GM23248 (cell line): ENCODE measurements around the gene PKIG. TPM values are rescaled to one million over a fixed set of nuclear protein-coding genes. Genes with fewer than 3 reads are reported as not detected.

Source experiments
- DNase-seq: peaks from one replicate; pipeline ENCODE4 v3.0.0-alpha.2; 2015
- H2AFZ ChIP-seq: fragments of 200-600 bp; sonication (generic); 2 replicates; pipeline ENCODE4 v1.6.1; 2016; ENCODE audit warnings: antibody characterized with exemption
- H3F3A ChIP-seq: fragments of 200-600 bp; sonication (generic); 2 replicates; pipeline ENCODE4 v1.6.1; 2016; ENCODE audit warnings: mild to moderate bottlenecking, antibody characterized with exemption, mixed run types; ENCODE audit not compliant: insufficient read depth
- H3K27ac ChIP-seq: fragments of 200-600 bp; sonication (generic); 2 replicates; pipeline ENCODE4 v1.5.1; 2016; ENCODE audit warnings: mild to moderate bottlenecking
- H3K27me3 ChIP-seq: fragments of 200-600 bp; sonication (generic); replicated peaks from 2 replicates; pipeline ENCODE4 v1.6.1; 2016; ENCODE audit warnings: mild to moderate bottlenecking; ENCODE audit not compliant: insufficient read depth
- H3K36me3 ChIP-seq: fragments of 200-600 bp; sonication (generic); 2 replicates; pipeline ENCODE4 v1.6.1; 2016; ENCODE audit warnings: low read depth, mild to moderate bottlenecking
- H3K4me1 ChIP-seq: fragments of 200-600 bp; sonication (generic); 2 replicates; pipeline ENCODE4 v1.6.1; 2016; ENCODE audit warnings: mild to moderate bottlenecking; ENCODE audit not compliant: insufficient read depth
- H3K4me2 ChIP-seq: fragments of 200-600 bp; sonication (generic); one replicate; pipeline ENCODE4 v1.6.1; 2016; ENCODE audit warnings: mild to moderate bottlenecking; ENCODE audit not compliant: unreplicated experiment
- H3K4me3 ChIP-seq: fragments of 200-600 bp; sonication (generic); 2 replicates; pipeline ENCODE4 v1.5.1; 2016; ENCODE audit warnings: mild to moderate bottlenecking
- H3K79me2 ChIP-seq: fragments of 200-600 bp; sonication (generic); 2 replicates; pipeline ENCODE4 v1.6.1; 2016; ENCODE audit warnings: mild to moderate bottlenecking; ENCODE audit not compliant: insufficient read depth
- H3K9ac ChIP-seq: fragments of 200-600 bp; sonication (generic); 2 replicates; pipeline ENCODE4 v1.6.1; 2016; ENCODE audit warnings: mild to moderate bottlenecking
- H3K9me2 ChIP-seq: fragments of 200-600 bp; sonication (generic); 2 replicates; pipeline ENCODE4 v1.6.1; 2016; ENCODE audit warnings: mixed run types, mild to moderate bottlenecking, moderate library complexity; ENCODE audit not compliant: insufficient read depth
- H3K9me3 ChIP-seq: fragments of 200-600 bp; sonication (generic); one replicate; pipeline ENCODE4 v1.6.1; 2017; ENCODE audit warnings: low read depth
- H4K20me1 ChIP-seq: fragments of 200-600 bp; sonication (generic); 2 replicates; pipeline ENCODE4 v1.6.0; 2016; ENCODE audit not compliant: insufficient read depth
- EZH2 ChIP-seq: fragments of 200-600 bp; sonication (generic); IDR thresholded peaks from 2 replicates; pipeline ENCODE4 v1.6.1; 2018; ENCODE audit warnings: antibody characterized with exemption, mild to moderate bottlenecking; ENCODE audit not compliant: insufficient read depth, poor library complexity, severe bottlenecking
- EZH2phosphoT487 ChIP-seq: fragments of 200-600 bp; sonication (generic); IDR thresholded peaks from 2 replicates; pipeline ENCODE4 v1.6.1; 2018; ENCODE audit warnings: antibody characterized with exemption, moderate library complexity, mild to moderate bottlenecking, low read depth; ENCODE audit not compliant: insufficient read depth
- WGBS, 2 experiments: methylation state at CpG; one replicate each; pipeline ENCODE4 v1.1.6; 2015 to 2017; ENCODE audit warnings: low lambda C conversion rate in 2 of 2, low coverage in 1 of 2; ENCODE audit errors: missing lambda C conversion rate in 2 of 2; 5-methylcytosine and 5-hydroxymethylcytosine counted together
- in situ Hi-C: fragments of 300-500 bp; cut with MboI; formaldehyde crosslinking; loops from 2 replicates; pipeline ENCODE4 v1.15.0; 2020
- polyA plus RNA-seq: library from polyadenylated mRNA; unstranded; fragments of >200 nt; fragmentation: Nextera tagmentation; extraction: Ambion mirVana; gene quantifications from 2 replicates; pipeline ENCODE4 v1.2.1, GENCODE V29; 2016
- total RNA-seq: library from RNA; depleted of rRNA; stranded (reverse); fragments of >200 nt; shearing (Covaris generic); gene quantifications from 2 replicates; pipeline ENCODE4 v1.2.3, GENCODE V29; 2014

The PKIG gene
- total and polyA plus RNA-seq, 2 experiments from 2014 or later, result 46.0 to 83.7 TPM

DNA sequence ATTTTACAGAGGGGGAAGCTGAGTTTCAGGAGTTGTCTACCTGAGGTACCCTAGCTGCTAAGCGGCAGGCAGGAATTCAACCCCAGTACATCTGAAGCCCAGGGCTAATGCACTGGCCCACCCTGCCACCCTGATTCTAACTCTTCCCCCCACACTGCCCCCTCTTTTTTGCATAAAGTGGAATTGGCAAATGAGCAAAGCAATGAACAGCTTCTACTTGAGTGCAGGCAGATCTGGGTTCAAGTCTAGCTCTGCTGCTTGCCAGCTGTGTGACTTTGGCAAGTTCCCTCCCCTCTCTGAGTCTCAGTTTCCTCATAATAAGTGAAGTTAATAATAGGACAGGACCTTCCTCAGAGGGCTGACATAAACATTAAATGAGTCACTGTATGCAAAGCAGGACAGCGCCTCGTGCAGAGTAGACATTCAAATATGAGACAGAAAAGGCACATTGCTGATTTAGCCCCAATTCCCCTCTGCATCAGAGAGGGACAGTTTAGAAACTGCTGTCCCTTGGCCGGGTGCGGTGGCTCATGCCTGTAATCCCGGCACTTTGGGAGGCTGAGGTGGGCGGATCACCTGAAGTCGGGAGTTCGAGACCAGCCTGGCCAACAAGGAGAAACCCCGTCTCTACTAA is 64.4 kb downstream of the PKIG start:
- Histone ChIP-seq H3K4me2 (no peak overlapping the region), H3K9ac (no peak overlapping the region), H4K20me1 (no peaks in the 10 kb centered on the region), H2AFZ (no peak overlapping the region), H3K27me3 (no peaks in the 10 kb centered on the region), H3K79me2 (no peaks in the 10 kb centered on the region), H3K27ac (no peak overlapping the region), H3K36me3 (no peaks in the 10 kb centered on the region), H3K4me1 (peaks cover 29% of the 10 kb centered on the region), H3K4me3 (no peak overlapping the region), H3K9me3 (no peaks in the 10 kb centered on the region), H3F3A (peaks cover 9% of the 10 kb centered on the region; the same call in 1 of the 2 replicates), H3K9me2 (no peaks in the 10 kb centered on the region)
- TF ChIP-seq EZH2phosphoT487 (no peak), EZH2 (no peak)
- in situ Hi-C loops, result no loop called here
- WGBS, 2 experiments, result 50 to 56% methylated on average over 10 of the region's 10 CpGs
- peak; percentile 77 for DNase-seq

DNA sequence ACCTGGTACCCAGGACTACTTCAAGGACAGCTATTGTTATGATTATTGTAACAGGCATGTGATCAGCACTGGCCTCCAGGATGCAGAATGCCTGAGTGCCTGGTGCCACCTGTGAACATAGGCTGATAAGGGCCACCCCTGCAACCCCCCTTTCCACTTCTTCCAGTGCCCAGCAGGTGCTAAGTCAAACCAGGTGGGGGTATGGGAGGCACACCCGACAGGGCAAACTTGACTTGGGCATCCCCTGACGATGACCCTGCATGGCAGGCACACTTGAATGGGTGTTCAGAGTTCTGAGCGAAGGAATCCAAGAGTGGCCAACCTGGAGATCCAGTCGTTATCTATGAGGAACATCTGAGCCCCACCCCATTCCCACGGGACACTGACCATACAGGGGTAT is 65.7 kb downstream of the PKIG start:
- no peaks in the 10 kb centered on the region for H3K36me3 ChIP-seq
- DNase-seq, result no peak
- H3K9me3 ChIP-seq, result no peaks in the 10 kb centered on the region
- H3K9me2 ChIP-seq, result no peaks in the 10 kb centered on the region
- peaks cover 16% of the 10 kb centered on the region for H3K4me1 ChIP-seq
- H2AFZ ChIP-seq, result no peak overlapping the region
- TF ChIP-seq EZH2phosphoT487 (no peak), EZH2 (no peak)
- no peak overlapping the region for H3K9ac ChIP-seq
- no peaks in the 10 kb centered on the region for H4K20me1 ChIP-seq
- no peak overlapping the region for H3K27ac ChIP-seq
- H3F3A ChIP-seq, result peaks cover 3% of the 10 kb centered on the region; the same call in 1 of the 2 replicates
- in situ Hi-C loops, result no loop called here
- no peaks in the 10 kb centered on the region for H3K79me2 ChIP-seq
- 89 to 96% methylated on average over 5 of the region's 5 CpGs for WGBS, 2 experiments
- no peak overlapping the region for H3K4me3 ChIP-seq
- H3K27me3 ChIP-seq, result no peaks in the 10 kb centered on the region
- no peak overlapping the region for H3K4me2 ChIP-seq

DNA sequence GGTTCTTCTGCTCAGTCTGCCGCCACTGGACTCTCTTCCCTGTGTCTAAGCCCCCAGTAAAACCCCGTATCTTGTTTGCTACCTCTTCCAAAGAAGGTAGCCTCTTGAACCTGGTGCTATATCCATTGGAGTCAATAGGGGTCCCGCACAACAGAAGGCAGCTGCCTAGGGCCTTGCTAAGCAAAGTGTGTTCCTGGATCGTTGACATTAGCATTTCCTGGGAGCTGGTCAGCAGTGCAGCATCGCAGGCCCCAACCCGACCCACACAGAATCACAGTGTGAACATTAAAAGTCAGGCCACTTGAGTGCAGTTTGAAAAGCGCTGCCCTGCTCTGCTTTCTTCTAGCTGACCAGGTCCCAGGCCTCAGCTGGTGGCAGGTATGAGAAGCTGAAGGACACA is 66.2 kb downstream of the PKIG start:
- 75 to 82% methylated on average over 7 of the region's 7 CpGs for WGBS, 2 experiments
- no peaks in the 10 kb centered on the region for H4K20me1 ChIP-seq
- no peaks in the 10 kb centered on the region for H3K36me3 ChIP-seq
- H3F3A ChIP-seq, result no peaks in the 10 kb centered on the region
- no peak overlapping the region for H3K4me2 ChIP-seq
- TF ChIP-seq EZH2 (no peak), EZH2phosphoT487 (no peak)
- H3K4me1 ChIP-seq, result peaks cover 11% of the 10 kb centered on the region
- no peak overlapping the region for H2AFZ ChIP-seq
- in situ Hi-C loops, result no loop called here
- no peak for DNase-seq
- H3K9me2 ChIP-seq, result no peaks in the 10 kb centered on the region
- H3K4me3 ChIP-seq, result no peak overlapping the region
- H3K27me3 ChIP-seq, result no peaks in the 10 kb centered on the region
- no peak overlapping the region for H3K27ac ChIP-seq
- no peaks in the 10 kb centered on the region for H3K79me2 ChIP-seq
- no peaks in the 10 kb centered on the region for H3K9me3 ChIP-seq
- H3K9ac ChIP-seq, result no peak overlapping the region

DNA sequence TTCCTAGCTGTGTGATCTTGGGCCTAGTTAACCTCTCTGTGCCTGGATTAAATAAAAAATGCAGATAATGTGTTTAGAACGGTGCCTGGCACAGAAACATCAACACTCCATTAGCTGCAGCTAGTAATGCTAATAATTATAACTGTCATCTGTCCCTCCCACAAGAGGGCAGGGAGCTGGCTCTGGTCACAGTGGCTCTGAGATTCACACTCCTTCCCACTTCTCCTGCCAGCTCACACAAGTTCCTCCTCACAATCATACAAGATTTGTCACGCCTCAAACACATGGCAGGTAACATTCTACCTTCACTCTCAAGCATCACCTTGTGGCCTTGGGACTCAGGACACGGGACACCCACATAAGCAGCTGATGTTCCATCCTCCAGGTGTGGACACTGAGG is 66.7 kb downstream of the PKIG start:
- 73 to 78% methylated on average over 3 of the region's 3 CpGs for WGBS, 2 experiments
- no peaks in the 10 kb centered on the region for H3K36me3 ChIP-seq
- no peaks in the 10 kb centered on the region for H3K79me2 ChIP-seq
- DNase-seq, result no peak
- peaks cover 5% of the 10 kb centered on the region for H3K4me1 ChIP-seq
- no peaks in the 10 kb centered on the region for H4K20me1 ChIP-seq
- no peak overlapping the region for H3K27ac ChIP-seq
- H3K4me2 ChIP-seq, result no peak overlapping the region
- in situ Hi-C loops, result no loop called here
- H3K27me3 ChIP-seq, result no peaks in the 10 kb centered on the region
- H3K4me3 ChIP-seq, result no peak overlapping the region
- H3K9me3 ChIP-seq, result no peaks in the 10 kb centered on the region
- no peaks in the 10 kb centered on the region for H3F3A ChIP-seq
- H2AFZ ChIP-seq, result no peak overlapping the region
- H3K9ac ChIP-seq, result no peak overlapping the region
- TF ChIP-seq EZH2 (no peak), EZH2phosphoT487 (no peak)
- H3K9me2 ChIP-seq, result no peaks in the 10 kb centered on the region
